HG03571 (cell line): ENCODE results near the gene NINJ2.

Experiments
- ATAC-seq: cut with Tn5 transposase; IDR thresholded peaks from one replicate; pipeline ENCODE4 v1.9.1; 2021; ENCODE audit not compliant: unreplicated experiment

NINJ2 gene

GRCh38 chr12:571795-572531 is 91.3 kb downstream of the NINJ2 start:
- no peak for ATAC-seq

DNA sequence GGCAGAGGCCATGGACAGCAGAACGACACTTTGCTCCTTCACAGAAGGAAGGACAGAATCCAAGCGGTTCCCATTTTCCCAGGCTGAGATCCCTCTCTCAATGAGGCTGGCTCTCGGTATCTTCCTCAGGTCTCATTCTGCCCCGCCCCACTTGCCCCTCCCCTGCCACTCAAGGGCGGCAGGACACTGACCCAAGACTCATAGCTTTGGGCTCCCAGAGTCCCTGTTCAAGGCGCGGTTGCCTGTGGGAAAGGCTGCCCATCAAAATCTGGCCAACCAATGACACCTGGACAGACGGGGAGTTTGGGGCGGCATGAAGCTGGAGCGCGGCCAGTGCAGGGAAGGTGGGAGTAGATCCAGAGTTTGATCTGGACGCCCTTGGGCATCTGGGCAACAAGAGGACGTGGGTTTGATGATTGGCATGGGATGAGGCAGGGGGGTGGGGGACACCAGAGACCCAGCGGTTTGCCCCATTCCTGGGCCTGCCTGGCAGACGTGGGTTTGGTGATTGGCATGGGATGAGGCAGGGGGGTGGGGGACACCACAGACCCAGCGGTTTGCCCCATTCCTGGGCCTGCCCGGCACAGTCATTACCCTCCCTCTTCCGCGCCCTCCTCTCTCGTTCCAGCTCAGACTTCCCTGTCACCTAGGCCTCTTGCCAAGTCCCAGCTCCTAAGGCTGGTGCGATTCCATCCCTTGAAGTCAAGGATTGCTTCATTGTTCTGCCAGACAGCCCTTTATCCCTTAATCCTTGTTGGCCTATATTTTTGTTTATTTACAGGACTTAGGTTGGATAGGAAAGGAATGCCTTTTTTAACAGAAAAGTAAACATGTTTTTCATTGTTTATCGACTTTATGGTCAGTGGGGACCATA is 92.1 kb downstream of the NINJ2 start:
- no peak for ATAC-seq

DNA sequence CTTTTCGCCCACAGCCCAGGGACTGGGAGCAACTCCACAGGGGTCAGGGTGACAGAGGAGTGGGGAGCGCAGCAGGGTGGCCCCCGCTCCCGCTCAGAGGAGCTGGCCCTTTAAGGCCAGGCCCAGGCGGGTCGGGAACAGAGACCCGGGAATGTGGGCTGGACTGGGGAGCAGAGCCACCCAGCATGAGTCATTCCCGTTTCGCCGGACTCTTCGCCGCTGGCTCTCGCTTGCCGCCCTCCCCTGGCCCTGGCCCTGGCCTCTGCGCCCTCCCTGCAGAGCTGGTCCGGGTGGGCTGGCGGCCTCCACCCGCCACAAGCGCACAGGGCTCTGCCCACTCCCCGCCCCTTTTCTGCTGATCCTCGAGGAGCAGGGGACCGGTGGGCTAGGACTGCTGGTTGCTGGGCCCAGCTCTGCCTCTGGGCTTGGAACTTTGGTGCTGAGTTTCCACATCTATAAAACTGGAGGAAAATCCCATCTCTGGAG is 92.8 kb downstream of the NINJ2 start:
- ATAC-seq, result no peak

GRCh38 chr12:569803-570434 is 93.3 kb downstream of the NINJ2 start:
- peak; percentile 68 for ATAC-seq

GRCh38 chr12:569091-569676 is 94.1 kb downstream of the NINJ2 start:
- ATAC-seq, result no peak

DNA sequence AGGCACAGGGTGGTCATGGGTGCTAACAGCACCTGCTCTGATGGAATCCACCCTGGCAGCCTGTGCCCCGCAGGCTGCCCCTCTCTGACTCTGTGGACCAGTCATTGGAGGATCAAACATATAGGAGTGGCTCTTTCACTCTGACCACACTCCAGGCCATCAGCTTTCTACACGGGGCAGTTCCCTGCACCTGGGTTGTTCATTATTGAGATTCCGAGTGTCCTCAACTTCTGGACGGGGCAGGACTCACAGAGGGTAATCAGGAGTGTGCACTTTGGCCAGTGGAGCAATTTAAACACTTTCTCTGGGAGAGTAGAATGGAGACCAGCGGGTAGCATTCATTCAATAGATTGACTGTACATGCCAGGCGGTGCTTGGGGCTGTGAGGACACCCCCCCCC is 94.8 kb downstream of the NINJ2 start:
- ATAC-seq, result no peak

DNA sequence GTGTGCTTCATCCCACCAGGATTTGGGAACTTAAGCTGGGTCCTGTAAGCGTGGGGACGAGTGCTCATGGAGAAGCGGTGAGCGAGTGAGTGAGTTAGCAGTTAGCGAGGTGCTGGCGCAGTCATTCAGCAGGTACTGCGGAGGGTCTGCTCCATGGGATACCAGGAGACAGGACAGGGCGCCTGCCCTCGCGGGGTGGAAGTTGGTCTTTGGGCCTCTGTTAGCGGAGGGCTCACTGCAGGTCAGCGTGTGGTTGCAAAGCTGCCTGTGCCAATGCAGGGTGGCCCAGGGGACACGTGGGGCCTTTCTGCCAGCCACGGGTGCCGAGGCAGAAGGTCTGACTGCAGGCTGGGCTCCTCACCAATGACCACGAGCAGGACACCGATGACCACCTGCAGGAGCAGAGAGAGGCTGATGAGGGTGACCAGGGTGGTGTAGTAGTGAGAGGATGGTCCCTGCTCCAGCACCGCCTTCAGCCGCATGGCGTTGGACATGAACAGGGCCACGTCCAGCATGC is 97.6 kb downstream of the NINJ2 start:
- ATAC-seq, result no peak

- no peak for ATAC-seq
These were observed 98.1 kb downstream of the NINJ2 start for GRCh38 chr12:565161-565560.

- ATAC-seq, result no peak
These were observed 99.4 kb downstream of the NINJ2 start for GRCh38 chr12:563787-564298.

- no peak for ATAC-seq
These were observed 99.9 kb downstream of the NINJ2 start for GRCh38 chr12:563250-563781.

- no peak for ATAC-seq
These were observed 100.6 kb downstream of the NINJ2 start for GRCh38 chr12:562634-563033.

- ATAC-seq, result no peak
These were observed 101.2 kb downstream of the NINJ2 start for GRCh38 chr12:561908-562593.

DNA sequence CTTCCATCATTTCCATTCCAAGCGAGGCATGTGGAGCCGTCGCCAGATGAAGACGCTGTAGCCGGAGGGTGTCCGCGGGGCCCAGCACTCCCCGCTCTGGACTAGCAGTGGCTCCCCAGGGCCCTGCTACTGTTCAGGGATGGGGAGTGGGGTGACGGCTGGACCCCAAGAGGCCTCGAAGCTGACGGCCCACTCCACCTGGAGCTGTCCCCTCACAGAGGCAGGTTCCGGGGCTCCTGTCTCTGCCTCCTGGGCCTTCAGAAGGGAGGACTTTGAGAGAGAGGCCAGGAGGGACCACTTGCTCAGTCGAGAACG is 101.9 kb downstream of the NINJ2 start:
- no peak for ATAC-seq

DNA sequence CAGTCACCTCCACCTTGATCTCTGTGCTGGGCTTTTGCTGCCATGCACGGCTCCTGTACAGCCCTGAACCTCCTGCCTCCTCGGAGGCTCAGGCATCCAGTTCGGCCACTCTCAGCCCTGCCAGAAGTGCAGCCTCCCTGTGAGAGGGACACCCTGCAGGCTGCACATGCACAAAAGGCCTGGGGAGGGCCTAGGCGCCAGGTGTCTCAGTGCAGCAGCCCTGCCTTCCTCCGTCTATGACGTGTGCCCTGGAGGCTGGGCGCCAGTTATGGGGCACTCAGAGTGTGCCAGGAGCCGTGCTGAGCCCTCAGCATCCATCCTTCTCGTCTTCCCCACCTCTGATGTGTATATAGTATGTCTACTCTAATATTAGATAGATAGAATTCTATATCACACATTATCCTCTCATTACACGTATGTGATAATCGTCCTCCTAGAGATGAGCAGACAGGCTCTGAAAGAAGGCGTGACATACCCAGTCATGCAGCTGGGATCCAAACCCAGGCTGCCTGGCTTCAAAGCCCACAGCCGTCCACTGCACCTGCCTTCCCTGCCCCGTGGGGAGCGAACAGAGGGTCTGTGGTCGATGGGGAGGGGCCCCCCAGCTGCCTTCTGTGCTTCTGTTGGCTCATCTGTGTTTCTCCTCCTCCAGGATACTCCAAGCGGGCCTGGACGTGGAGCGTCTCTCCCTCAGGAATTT is 102.4 kb downstream of the NINJ2 start:
- ATAC-seq, result no peak

GRCh38 chr12:559906-560455 is 103.3 kb downstream of the NINJ2 start:
- no peak for ATAC-seq

- no peak for ATAC-seq
These were observed 103.9 kb downstream of the NINJ2 start for GRCh38 chr12:559208-559905.

DNA sequence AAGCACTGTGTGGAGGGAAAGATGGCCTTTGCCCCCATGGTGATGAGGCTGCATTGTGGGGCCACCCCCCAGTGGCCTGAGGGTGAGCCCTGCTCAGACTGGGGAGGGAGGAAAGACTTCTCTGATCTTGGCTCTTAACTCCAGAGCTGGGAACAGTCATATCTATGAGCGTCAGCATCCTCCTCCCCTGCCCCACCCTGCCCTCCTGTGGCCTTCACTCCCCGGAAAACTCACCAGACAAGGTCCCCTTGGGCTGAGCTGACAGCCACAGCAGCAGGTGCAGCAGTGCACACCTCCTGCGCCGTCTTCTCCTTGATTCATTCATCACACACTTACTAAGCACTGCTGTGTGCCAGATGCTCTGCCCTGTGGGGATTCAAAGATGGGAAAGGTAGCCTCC is 104.7 kb downstream of the NINJ2 start:
- no peak for ATAC-seq

GRCh38 chr12:556498-556897 is 106.7 kb downstream of the NINJ2 start:
- no peak for ATAC-seq

DNA sequence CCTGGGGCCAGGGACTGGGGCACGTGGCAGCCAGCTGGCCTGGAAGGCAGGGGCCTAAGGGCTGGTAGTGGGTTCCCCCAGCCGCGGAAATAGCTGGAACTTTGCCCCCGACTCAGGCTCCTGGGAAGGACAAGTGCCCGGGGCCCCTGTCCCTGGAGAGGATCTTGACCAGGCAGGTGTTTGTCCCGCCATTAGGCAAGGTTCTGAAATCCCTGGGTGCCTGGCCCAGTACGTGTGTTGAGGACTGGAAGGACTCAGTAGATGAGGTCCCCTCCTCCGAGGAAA is 109.3 kb downstream of the NINJ2 start:
- no peak for ATAC-seq
